HG02973 (cell line): ENCODE results near the gene TRIM5.
A peak's percentile ranks its signal among the peaks of the same experiment; 100 is the strongest.

Experiments used
- ATAC-seq: cut with Tn5 transposase; IDR thresholded peaks from one replicate; pipeline ENCODE4 v1.9.1; 2021; ENCODE audit warnings: moderate library complexity; ENCODE audit not compliant: unreplicated experiment

Gene TRIM5

DNA sequence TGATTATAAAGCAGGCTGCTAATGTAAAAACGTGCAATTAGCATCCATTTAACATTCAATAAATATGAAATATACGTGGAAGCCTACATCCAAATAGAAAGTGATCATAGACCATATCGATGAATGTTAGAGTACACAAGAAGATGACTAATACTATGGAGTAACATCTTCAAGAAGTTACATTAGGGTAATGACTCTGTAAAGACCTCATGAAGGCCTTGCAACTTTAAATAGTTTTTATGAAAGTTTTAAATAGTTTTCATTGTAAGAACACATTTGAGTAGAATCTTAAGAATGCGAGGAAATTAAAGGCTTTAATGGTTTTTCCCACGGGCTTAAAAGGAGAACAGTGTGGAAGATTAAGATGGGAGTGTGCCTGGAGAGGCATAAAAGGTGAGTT is 58.7 kb downstream of the TRIM5 start:
- ATAC-seq = no peak

DNA sequence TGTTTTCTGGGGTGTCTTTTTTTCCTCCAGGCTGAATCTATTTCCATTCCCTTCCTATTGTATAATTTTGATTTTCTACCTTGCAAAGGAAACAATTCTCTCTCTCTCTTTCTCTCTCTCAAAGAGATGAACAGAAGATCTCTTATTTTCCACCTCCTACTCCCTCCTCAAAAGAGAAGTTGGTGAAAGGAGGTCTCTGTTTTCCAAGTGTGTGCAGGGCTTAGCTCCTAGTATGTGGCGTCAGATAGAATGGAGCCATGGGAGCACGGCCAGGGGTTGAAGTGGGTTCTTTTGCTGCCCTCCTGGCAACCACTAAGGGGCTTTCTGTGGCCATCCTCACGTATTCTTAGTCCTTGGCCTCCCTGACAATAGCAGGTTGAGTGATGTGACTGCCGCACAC is 59.6 kb downstream of the TRIM5 start:
- no peak for ATAC-seq

DNA sequence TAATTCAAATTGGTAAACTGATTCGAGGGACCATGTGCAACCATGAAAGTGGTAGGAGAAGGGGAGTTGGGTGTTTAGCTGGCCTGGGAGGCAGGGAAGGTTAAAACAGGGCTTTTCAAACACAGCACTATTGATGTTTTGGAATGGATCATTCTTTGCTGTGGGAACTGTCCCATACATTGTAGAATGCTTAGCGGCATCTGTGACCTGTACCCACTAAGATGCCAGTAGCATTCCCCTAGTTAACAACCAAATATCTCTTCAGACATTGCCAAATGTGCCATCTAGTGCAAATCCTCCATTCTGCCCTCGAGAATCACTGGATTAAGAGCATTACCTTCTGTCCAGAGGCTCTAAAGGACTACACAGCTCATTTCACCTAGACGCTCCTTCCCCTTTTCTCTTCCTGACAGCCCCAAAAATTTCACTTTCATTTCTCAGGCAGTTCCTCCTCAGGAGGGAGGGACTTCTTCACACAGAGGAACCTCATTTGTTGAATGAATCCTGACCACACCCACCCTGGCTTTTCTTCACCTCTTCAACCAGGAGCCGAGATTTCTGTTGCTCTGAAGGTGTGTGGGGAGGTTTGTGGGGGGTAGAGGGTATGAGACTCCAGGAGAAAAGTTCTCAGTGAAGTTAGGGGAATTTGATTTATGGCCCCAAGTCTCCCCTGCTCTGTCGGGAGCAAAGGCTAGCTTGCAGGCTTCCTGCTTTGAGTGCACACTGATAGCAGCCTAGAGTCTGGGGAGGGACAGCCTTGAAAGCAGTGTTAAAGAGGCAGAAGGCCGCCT is 60.2 kb downstream of the TRIM5 start, which contains the start of gene TRIM34:
Gene TRIM34, plus strand, starts transcription at position 513 of the 791 bp plus-strand sequence. CDS start 7,331 bp downstream, outside the sequence.
- ATAC-seq = peak; percentile 98

DNA sequence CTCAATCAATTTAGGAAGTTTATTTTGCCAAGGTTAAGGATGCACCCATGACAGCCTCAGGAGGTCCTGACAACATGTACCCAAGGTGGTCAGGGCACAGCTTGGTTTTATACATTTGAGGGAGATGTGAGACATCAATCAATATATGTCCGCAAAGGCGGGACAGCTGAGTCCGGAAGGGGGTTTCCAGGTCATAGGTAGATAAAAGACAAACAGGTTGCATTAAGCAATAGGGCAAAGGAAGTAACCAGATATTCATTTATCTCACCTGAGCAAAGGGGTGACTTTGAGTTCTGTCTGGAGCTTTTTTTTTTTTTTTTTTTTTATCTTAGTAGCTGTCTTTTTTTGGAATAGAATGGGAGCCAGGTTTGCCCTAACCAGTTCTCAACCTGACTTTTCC is 62.1 kb downstream of the TRIM5 start:
- no peak for ATAC-seq

DNA sequence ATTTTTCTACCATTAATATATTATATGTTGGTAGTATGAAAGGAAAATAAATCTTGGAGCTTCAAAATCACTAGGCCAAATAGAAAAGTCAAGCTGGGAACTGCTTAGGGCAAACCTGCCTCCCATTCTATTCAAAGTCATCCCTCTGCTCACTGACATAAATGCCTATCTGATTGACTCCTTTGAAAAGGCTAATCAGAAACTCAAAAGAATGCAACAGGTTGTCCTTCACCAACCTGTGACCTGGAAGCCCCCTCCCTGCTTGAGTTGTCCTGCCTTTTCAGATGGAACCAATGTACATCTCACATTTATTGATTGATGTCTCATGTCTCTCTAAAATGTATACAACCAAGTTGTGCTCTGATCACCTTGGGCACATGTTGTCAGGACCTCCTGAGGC is 63.3 kb downstream of the TRIM5 start:
- no peak for ATAC-seq

DNA sequence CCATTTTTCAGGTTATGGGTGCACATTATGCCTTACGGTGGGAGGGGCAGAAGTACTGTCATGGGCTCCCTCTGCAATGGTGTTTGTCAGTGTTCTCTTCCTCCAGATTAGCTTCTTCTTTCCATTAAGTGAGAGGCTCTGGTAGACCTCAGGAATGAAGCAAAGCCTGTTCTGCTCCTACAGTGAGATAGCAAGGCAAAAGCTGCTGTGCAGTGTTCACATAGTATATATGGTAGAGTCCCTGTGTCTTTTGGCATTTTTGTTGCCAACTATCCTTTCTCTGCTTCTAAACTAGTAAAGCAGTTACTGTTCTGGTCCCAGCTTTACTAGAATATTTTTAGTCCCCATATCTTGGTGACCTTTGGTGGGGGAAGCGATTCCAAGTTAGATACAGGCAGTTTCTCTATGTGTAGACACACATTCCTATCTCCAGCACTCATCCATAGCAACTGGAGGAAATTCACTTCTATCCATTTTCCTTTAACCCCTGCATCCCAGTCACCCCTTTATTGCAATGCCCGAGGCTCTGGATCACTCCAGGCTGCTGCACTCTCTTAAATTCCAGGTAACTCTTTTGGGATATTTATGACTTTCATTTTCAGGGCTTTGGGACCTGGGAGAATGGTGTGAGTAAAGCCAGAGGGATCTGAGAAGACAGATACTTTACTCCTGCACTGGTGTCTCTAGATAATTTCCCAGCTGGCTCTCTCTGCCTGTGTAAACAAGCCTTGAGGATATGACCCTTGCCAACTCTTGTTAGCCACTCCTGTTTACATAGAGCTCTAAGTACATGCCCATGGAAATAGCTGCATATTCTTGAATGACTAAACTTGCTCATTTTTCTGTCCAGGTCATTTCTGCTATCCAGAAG is 64.0 kb downstream of the TRIM5 start:
- no peak for ATAC-seq

DNA sequence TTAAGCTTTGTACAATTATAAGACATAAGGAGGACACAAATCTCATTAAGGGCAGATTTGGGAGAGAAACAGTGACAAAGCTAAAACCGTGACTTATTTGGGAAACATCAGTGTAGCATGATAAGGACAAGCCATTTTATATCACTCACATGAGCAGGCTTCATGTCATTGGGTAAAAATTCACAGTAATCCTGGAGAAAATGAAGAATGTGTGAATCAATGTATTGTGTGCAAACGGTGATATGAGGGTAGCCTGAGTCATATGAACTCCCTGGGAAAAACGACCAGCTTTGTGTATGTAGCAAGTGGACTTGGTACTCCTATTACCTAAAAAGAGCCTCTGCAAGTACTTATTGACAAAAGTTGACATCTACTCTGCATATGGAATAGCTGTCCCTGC is 66.1 kb downstream of the TRIM5 start:
- ATAC-seq = no peak
